Hematopoietic multipotent progenitor cell (in vitro differentiated cells): ENCODE data around the gene TMEM101. TPM values are rescaled to one million over a fixed set of nuclear protein-coding genes. Genes with fewer than 3 reads are reported as not detected.
"Not testable (repeated sequence)": the region's sequence is repeated elsewhere in the genome, so short reads cannot be mapped to it uniquely, and the experiment has no call there.

ENCODE experiments used
- DNase-seq, 3 donors: peaks; one replicate each; pipeline ENCODE4 v3.0.0-alpha.2; 2011 to 2015; ENCODE audit warnings: low read depth in 2 of 3, low spot score in 2 of 3
- total RNA-seq: library from RNA; depleted of rRNA; stranded (reverse); fragments of >200 nt; gene quantifications from one replicate; pipeline ENCODE4 v1.2.3, GENCODE V29; 2012

The TMEM101 gene
- total RNA-seq, 1 donor, result 141 TPM

- DNase-seq, result no peak
These were observed 10.1 kb upstream of the TMEM101 start for GRCh38 chr17:44024853-44025252.

- no peak for DNase-seq
These were observed 9.5 kb upstream of the TMEM101 start for GRCh38 chr17:44024271-44024663.

DNA sequence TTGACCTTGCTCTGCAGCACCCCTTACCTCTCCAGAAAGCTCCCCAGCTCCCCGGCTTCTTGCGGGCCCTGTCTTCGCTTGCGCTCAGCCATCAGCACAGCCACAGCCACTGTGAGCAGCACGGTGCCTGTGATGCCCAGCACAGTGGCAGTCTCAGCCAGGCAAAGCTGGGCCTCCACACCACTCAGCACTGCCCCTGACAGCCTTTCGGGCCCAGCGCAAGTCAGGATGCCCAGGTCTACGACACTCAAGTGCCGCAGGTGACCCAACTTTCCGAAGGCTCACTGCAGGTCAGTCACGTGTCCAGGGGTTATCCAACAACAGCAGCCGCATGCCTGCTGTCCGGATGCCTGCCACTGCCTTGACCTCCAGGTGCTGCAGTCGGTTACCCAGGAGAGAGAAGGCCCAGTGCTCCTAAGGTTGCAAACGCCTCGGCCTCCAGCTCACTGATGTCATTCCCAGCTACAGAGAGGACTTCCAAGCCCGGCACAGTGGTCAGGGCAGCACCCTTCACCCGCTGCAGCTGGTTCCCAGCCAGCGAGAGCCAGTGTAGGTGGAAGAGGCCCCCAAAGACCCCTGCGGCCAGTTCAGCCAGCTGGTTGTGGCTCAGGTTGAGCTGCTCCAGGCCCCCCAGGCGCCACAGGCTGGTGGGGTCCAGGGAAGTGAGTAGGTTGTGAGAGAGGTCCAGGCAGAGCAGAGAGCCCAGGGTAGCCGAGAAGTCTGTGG, 8.9 kb upstream of the TMEM101 start:
- no peak for DNase-seq

DNA sequence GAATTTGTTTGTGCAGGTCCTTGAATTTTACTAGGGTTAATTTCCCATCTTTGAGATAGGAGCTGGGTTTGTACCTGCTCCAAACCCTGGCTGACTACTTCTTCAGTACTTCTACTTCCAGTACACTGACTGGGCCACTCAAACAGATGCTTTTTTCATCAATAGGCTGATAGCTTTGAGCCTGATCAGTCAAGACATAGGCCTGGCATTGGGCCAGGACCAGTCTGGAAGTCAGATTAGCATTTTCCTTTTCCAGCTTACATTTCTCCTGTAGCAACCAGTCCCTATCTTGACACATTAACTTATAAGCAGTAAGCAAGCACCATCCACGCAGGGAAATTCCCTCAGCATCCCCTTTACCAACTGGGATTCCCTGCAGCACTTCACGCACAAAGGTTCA, 7.5 kb upstream of the TMEM101 start:
- no peak for DNase-seq

- DNase-seq, result not testable (repeated sequence)
These were observed 6.5 kb upstream of the TMEM101 start for GRCh38 chr17:44021227-44021626.

DNA sequence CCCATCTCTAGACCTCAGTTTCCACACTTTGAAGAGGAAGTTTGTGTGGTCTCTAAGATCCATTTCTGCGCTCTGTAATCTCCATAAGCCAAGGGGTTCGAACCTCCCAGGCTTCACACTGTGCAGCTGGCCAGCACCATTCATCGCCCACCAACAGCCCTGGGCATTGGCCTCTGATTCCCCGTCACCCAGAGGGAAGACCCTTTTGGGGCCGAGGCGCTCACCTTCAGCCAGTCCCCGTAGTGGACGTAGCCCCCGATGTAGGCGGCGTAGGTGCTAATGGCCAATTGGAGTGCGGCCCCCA, 678 bp downstream of the TMEM101 start:
- DNase-seq, result no peak

DNA sequence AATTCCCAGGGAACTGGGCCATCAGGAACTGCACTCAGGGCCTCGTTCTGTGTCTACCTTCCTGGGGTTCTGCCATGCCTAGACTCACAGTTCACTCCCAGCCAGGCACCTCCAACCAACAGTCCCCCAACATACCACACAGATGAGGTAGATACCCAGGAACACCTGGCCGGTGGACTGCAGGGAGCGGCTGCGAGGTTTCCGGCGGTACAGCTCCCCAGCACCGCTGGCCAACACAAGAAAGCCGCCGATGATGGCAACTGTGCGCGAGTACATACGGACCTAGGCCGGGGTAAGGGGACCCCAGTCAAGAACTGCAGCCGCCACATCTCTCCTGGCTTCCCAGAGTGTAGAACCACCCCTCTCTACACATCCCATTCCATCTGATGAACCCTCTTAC, 1.9 kb downstream of the TMEM101 start:
- no peak for DNase-seq

- DNase-seq, result no peak
These were observed 2.4 kb downstream of the TMEM101 start for GRCh38 chr17:44012391-44012790.

GRCh38 chr17:44011876-44012275, 2.9 kb downstream of the TMEM101 start:
- DNase-seq, result no peak

- no peak for DNase-seq
These were observed 3.7 kb downstream of the TMEM101 start for GRCh38 chr17:44010966-44011647.

- DNase-seq, result no peak
These were observed 6.4 kb downstream of the TMEM101 start for GRCh38 chr17:44008205-44008909.

- no peak for DNase-seq
These were observed 7.2 kb downstream of the TMEM101 start for GRCh38 chr17:44007346-44008204.

GRCh38 chr17:44006598-44007345, 8.0 kb downstream of the TMEM101 start:
- peak; percentile 87 to 94 (median 92) for DNase-seq

GRCh38 chr17:44006272-44006597, 8.5 kb downstream of the TMEM101 start:
- DNase-seq, result no peak

- DNase-seq, result peak in 1 of 3 donors; percentile 28
These were observed 9.1 kb downstream of the TMEM101 start for GRCh38 chr17:44005527-44006271.

GRCh38 chr17:44004761-44005526, 9.8 kb downstream of the TMEM101 start:
- DNase-seq, result peak in 1 of 3 donors; percentile 17

DNA sequence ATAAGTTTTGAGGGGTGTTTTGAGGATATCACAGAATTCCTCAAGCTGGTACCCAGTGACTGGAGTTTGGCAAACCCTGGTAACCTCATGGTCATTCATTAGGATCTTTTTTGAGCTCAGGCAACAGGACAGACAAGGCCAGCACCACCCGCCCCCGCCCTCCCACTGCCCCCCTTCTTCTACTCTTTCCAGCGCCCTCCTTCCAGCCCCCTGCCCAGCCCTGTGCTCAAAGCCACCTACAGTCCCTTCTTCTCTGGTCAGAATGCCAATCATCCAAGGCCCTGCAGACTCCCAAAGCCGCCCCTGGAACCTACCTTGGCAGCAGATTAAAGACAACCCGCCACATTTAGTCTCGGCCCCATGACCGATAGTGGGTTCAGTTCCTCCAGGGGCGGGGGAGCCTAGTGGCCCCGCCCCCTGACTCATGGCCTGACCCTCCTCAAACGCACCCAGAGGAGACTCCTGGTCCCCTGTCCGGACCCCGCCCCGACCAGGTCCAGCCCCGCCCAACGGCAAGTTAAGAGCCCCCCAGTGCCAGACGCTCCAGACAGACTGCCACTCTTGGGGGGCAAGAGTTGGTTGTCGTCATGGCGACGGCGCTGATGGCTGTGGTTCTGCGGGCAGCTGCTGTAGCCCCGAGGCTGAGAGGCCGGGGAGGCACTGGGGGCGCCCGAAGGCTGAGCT, 10.5 kb downstream of the TMEM101 start, which contains the start of gene NAGS:
Gene NAGS (plus strand): TSS at position 546 of the 684 bp plus-strand sequence. CDS start 42 bp downstream, at position 588.
- peak in 1 of 3 donors; percentile 46 for DNase-seq
